SKM-1 treated with dmso at 0.1 percent for 144 hours (cell line): ENCODE results near the gene SNX19.

Source experiments
- DNase-seq: peaks from one replicate; lab custom pipeline; 2025; ENCODE audit not compliant: unreplicated experiment; lab: John Stamatoyannopoulos, UW

SNX19 gene

DNA sequence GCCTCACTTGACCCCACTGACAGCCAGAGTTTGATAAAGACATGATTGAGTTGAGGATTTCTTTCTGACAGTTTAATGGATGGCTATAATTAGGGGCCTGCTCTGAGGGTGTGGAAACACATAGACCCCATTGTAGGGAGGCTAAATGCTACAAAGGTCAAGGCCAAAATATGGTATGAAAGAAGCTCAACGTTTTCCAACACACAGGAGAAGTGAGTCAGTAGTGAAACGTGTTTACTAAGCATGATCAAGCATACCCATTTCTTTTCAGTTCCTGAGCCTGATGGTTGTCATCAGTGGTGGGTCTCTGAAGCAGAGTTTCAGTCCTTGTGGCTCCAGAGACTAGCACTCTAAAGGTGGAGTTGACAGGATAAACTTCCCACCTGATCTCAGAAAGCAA lies 69.7 kb downstream of the SNX19 start:
- no peak for DNase-seq

DNA sequence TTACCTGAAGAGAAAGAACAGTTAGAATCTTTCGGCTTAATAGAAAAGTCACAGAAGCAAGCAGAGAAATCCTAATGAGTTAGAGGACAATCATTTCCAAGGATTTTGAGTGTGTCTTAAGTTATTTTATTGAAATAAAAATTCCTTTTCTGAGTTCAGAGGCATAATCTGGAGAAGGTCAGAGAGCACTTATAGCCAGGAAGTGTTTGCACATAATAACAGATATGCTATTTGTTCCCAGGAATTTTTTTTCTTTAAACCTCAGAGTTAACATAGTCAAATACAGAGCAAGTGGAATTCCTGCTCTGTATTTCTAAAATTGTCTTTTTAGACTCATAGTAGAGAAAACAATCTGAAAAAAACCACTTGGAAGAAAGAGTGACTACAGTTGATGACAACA lies 74.3 kb downstream of the SNX19 start:
- no peak for DNase-seq

DNA sequence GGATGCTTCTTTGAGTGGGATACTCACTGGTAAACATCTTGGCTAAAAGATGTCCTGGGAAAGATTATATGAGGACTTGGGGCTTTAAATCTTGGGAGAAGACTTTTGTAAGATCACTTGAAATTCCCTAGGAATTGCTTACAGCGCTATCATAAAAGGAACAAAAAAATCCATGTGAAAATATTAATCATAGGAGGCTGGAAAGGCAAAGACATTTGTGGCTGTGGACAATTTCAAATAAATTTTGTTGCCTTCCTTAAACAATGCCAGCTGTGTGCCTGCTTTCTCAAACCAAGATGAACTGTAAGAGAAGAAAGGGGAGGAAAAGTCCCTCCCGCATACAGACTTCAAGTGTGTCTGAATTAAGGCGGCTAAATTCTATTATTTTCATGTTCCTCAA lies 75.6 kb downstream of the SNX19 start:
- DNase-seq: no peak

DNA sequence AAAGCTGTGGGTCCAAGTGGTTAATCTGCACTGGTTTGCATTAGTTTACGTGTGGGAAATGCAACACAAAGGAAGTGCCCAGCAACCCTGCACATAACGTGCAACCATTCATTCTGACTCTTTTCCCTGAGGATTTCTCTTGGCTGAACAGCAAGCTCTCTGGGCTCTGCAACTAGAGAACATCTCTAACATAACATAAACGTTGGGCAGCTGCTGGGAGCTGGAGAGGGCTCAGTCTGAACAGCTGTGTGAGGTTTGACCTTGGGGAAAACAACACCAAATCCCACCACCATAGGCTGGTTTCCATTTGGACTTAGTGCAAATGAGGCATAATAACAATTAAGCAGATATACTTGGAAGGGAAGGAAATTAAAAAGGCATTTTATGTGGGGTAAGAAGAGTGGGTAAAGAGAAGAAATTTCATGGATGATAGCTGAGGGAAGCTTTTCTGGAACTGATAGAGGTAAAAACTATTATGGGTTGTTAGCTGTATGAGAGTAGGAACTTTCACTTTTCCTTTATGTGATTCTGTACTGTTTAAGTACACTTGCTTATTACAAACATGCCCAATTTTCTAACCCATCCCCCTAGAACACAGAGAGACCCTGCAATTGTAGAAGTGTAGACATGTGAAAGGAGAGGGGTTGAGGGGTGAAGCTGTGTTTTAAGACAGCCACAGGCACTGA lies 76.2 kb downstream of the SNX19 start:
- DNase-seq: no peak

DNA sequence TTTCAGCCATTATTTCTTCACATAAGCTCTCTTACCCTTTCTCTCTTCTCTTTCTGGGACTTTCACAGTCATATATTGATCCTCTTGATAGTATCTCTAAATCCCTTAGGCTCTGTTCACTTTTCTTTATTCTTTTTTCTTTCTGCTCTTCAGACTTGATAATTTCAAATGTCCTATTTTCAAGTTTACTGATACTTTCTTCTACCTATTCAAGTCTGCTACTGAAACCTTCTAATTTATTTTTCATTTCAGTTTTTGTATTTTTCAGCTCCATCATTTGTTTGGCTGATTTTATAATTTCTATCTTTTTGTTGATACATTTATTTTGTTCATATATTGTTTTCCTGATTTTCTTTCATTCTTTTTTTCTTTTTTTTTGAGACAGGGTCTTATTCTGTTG lies 79.1 kb downstream of the SNX19 start:
- no peak for DNase-seq

DNA sequence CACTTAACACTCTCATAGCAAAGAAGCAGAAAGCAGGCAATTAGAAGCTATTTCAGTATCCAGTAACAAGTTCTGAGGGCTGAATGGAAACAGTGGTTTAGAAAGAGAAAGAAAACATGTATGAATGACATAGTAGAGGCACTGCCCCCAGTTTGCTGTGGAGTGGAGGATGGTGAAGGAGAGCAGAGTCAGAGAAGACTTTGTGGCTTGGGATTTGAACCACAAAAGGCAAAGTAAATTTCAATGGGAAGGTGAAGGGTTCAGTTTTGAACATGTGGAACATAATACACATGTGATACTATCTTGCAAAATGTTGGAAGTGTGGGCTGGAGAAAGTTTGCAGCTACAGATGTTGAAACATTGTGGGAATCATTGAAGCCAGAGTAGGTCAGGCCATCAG lies 81.4 kb downstream of the SNX19 start:
- no peak for DNase-seq

DNA sequence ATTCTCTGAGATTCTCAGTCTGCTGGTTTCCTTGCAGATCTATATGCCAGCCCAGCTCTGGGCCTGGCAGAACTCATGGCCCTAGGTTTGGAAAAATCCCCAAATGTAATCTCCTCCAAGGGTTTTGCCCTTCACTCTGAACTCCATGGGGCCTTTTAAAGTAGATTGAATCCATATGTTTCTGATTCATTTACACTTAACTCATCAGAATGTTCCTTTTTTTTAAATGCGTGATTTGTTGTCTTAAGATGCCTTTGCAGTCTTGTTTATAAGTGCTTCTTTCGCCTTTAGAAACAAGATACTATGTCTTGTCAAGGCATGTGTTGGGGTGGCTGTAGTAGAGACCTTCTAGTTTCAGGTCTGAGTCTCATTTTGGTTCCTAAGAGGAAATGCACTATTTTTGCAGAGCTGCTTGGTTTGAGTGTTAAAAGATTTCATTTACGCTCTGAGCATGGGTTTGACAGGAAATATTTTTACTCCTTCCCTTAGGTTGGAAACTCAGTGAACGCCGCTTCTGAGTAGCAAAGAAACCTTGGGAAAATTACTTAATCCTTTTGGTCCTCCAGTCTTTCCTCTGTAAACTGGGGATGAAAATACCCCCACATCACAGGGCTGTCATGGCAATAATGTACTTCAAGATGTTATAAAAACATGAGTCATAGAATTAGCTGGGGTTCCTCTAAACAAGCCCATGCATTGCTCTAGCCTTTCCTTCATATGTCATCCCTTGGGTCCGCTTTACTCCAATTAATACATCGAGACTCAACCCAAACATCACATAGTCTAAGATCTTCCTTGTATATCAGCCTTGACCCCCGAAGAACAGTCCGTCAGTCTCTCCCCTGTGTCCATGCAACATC lies 83.5 kb downstream of the SNX19 start:
- no peak for DNase-seq

DNA sequence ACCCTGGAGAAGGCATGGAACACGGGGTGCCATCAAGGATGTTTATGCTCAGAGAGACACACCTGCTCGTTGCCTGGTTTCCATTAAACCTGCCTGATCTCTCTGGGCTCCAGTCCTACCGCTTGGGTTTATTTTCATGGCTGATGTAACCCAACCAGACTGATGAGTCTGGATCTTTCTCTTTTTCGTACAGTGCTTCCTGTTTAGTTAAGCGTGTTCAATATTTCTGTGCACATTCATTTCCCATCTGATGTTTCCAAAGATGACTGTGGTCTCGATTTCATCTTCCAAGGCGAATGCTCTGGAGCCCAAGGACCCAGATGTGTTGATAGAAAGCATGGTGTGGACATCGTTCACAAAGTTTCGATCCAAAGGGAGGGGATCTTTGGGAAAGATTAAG lies 84.3 kb downstream of the SNX19 start:
- no peak for DNase-seq

DNA sequence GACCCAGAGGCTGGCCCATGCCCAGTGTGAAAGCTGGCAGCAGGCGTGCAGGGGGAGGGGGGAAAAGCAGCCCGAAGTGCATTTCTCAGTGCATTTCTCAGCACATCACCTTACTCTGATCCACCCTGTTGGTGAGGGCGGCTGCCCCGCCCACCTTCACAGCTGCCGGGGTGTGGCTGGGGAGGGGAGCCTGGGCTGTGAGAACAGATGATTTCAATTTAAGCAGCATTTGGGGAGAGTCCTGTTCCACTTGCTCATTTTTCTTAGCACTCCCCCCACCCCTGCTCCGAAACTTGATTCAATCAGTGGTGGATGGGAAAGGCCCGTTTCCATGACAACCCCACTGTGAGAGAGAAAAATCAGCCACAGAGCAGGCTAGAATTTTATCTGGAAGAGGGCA lies 84.8 kb downstream of the SNX19 start:
- no peak for DNase-seq

DNA sequence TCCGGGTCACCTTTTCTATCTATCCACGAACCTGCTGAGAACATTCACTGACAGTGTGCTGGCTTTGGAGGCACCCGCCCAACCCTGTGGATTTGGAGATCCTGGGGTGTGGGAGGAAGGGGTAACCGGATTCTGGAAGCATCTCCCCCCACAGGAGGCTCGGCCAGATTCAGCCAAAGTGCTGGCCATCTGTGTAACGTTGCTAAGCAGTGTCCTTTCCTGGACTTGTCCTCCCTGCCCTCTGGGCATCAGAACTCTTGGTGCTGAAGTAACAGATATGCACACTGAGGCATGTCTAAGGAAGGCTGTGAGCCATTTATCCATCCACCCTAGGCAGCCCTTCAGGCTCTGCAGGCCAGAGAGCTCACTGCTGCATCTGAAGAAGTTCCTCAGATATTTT lies 85.7 kb downstream of the SNX19 start:
- DNase-seq: no peak

DNA sequence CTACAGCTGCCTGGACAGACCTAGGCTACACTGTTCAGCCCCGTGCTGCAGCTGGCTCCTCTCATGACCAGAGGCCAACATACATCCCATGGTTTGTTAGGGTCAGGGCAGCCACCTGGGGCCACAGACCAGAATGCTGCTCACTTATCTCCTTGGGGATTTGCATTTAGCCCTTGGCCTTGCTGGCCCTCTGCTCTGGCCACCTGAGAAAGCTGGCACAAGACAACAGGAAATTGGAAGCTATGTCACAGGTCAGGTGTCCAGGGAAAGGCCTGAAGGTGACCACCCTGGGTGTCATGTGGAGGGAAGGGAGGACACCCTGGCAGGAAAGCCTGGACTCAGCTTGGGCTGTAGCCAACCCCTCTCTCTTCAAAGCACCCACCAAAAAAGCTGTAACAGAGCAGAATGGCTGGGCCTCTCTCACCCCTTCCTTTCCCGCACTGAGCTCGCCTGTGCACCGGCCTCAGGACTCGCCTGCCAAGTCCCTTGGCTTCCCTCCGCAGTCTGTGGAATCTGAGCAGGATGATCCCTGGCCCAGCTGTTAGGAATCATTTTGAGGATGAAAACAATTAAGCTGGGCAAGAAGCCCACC lies 86.3 kb downstream of the SNX19 start:
- DNase-seq: no peak

DNA sequence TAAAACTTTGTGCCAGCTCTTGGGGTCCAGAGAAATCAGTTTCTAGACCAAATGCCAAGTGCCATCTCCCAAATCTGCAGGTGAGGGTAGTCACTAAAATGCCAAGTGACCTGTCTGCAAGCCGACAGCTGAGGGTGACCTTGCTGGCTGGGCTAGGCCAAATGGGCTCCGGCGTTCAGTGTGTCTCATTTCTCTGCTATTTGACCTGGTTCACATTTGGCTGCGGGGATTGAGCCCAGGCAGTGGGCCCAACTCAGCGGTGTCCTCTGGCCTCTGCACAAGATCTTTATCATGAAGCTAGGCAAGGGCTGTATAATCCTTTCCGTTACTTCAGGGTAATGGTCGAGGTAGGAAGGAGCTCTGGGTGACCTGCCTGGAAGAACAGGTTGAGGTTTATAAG lies 87.5 kb downstream of the SNX19 start:
- no peak for DNase-seq

DNA sequence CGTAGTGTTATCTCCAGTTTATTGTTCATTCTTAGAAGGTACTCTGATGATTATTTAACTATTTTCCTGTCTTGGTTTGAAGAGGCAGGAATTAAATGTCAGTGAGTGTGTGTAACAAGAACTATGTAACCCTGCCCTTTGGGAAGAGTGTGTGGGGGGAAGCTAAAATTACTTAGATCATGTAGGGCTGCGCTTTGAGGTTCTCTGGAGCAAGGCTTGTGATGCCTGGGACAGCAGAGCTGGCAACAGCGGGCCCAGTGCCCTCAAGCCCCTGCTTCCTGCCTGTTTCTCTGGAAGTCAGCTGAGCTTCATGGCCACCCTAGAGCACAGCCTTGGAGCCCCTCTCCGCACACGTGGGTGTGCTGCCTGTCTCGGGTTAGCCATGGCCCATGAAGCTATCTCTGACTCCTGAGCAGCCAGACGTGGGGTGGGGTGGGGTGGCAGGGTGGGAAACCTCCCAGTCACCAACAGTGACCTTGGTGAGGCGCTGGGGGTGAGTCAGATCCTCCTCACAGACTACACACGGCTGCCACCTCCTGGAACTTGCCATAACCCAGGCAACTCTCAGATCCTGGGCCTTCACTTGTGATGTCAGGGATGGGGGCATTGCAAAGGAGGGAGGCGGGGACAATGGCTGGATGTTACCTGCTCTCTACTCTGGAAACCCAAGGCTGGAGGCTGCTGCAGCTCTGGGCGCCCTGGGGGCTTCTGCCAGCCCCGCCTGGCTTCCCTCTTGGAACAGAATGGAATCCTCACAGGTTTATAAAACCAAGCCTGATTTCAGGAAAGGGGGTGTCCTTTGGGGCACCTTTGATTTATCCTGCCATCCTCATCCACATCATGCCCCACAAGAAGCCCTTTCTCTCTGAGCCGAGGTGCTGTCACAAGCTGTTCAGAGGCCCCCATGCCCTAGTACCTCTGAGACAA lies 88.6 kb downstream of the SNX19 start:
- no peak for DNase-seq

DNA sequence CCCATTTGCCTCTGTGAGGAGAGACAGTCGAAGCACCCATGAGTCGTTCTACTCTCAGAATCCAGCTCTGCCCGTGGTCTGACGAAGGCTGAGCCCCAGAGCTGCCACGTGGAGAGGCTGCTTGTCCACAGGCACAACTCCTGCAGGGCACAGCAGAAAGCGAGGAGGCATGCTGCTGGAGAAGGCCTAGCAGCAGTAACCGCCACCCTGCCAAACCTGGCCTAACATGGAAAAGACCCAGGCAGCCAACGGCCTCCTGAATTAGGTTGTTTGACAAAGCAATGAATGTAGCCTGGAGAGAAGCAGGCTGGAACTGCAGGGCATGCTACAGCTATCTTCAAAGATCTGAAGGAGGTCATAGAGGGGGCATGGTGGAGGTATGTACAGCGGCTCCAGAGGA lies 89.7 kb downstream of the SNX19 start:
- DNase-seq: no peak

DNA sequence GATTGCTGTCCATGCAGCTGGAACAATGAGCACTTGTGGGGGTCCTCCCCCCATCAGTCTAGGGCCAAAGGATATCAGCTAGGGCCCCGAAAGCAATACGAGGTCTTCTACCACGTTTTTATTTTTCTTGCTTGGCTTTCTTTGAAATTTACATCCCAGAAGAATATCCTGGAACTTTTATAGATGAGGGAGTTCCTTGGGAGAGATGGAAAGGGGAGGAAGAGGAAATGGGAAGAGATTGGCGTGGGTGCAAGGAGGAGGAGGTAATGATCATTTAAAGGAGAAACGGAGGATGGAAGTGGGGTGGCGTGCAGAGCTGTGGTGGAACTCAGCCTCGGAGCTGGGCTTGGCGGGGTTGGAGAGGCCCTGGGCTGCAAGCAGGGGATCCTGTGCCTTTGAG lies 90.3 kb downstream of the SNX19 start:
- DNase-seq: no peak

DNA sequence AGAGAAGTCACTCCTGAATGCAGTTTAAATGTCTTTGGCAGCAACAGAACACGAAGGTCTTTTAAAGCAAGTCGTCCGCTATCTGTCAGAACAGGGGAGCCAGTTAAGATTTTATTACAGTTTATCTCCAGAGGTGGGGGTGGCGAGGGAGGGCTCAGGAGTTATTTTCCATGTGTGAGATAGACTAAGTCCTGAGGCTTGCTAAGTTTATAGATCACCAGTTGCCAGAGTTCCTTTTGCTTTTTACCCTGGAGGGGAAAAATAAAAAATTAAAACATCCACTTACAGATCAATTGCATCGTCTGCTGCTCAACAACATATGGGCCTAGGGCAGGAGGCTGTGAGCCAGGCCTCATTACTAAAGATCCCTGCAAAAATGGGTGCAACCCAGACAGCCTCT lies 90.7 kb downstream of the SNX19 start:
- DNase-seq: no peak
